Mesodermal cell (in vitro differentiated cells): ENCODE results near the gene KLRF2. TPM values are rescaled to one million over a fixed set of nuclear protein-coding genes. Genes with fewer than 3 reads are reported as not detected.

Source experiments
- H3K27ac ChIP-seq: 2 replicates; pipeline ENCODE4 v1.7.0; 2013; ENCODE audit warnings: mild to moderate bottlenecking, low read depth, low read length, moderate library complexity; ENCODE audit not compliant: severe bottlenecking
- H3K36me3 ChIP-seq: 2 replicates; pipeline ENCODE4 v1.7.1; 2013; ENCODE audit warnings: mild to moderate bottlenecking, low read length, moderate library complexity; ENCODE audit not compliant: control insufficient read depth, insufficient read depth
- H3K4me1 ChIP-seq: one replicate; pipeline ENCODE4 v1.7.1; 2013; ENCODE audit warnings: mild to moderate bottlenecking, low read length; ENCODE audit not compliant: insufficient read depth, control insufficient read depth, poor library complexity, severe bottlenecking
- H3K4me3 ChIP-seq: 2 replicates; pipeline ENCODE4 v1.7.0; 2013; ENCODE audit warnings: low read length, control low read depth, mild to moderate bottlenecking; ENCODE audit not compliant: insufficient read depth, poor library complexity, severe bottlenecking; ENCODE audit errors: extremely low read depth
- H3K9me3 ChIP-seq: 2 replicates; pipeline ENCODE4 v1.7.1; 2013; ENCODE audit warnings: mild to moderate bottlenecking, low read length, moderate library complexity; ENCODE audit not compliant: control insufficient read depth
- WGBS, 2 experiments: methylation state at CpG; one replicate each; pipeline ENCODE4 v1.1.5; 2013; ENCODE audit warnings: missing lambda C conversion rate in 2 of 2; ENCODE audit not compliant: insufficient coverage in 2 of 2; 5-methylcytosine and 5-hydroxymethylcytosine counted together
- polyA plus RNA-seq, 2 experiments: library from polyadenylated mRNA; stranded (reverse); fragments of 50-300 nt; gene quantifications; one replicate each; pipeline ENCODE4 v1.2.3, GENCODE V29; 2013

KLRF2 gene
- not detected for polyA plus RNA-seq (2013, experiment 1 of 2)
- not detected for polyA plus RNA-seq (2013, experiment 2 of 2)

GRCh38 chr12:9881246-9881645 is at the start of gene KLRF2:
Gene KLRF2 (plus strand): TSS chr12:9881489. CDS start chr12:9881596, 107 bp downstream.
- H3K27ac ChIP-seq: no peak within 1 kb of the TSS

GRCh38 chr12:9831720-9832119 is 49.6 kb upstream of the KLRF2 start:
- no peaks in the 10 kb centered on the region for H3K4me1 ChIP-seq
- H3K36me3 ChIP-seq: no peaks in the 10 kb centered on the region
- no peak overlapping the region for H3K27ac ChIP-seq
- no CpG with 5 or more reads among the region's 3 CpGs for WGBS, 2 experiments
- H3K9me3 ChIP-seq: no peaks in the 10 kb centered on the region
- H3K4me3 ChIP-seq: no peak overlapping the region

More at GRCh38 chr12:9881246-9881645, at the start of gene KLRF2:
- H3K36me3 ChIP-seq: no peaks in the 10 kb centered on the region
- no CpG with 5 or more reads among the region's 3 CpGs for WGBS, 2 experiments
- H3K9me3 ChIP-seq: no peaks in the 10 kb centered on the region
- no peak within 1 kb of the TSS for H3K4me3 ChIP-seq
- H3K4me1 ChIP-seq: no peaks in the 10 kb centered on the region

GRCh38 chr12:9843407-9843806 is 37.9 kb upstream of the KLRF2 start:
- Histone ChIP-seq H3K27ac (no peak overlapping the region), H3K4me1 (no peaks in the 10 kb centered on the region), H3K4me3 (no peak overlapping the region), H3K9me3 (no peaks in the 10 kb centered on the region), H3K36me3 (no peaks in the 10 kb centered on the region)
- no CpG with 5 or more reads among the region's 3 CpGs for WGBS, 2 experiments

GRCh38 chr12:9848899-9849298 is 32.4 kb upstream of the KLRF2 start:
- H3K27ac ChIP-seq: no peak overlapping the region
- H3K4me1 ChIP-seq: no peaks in the 10 kb centered on the region
- 74 to 78% methylated on average over 5 of the region's 5 CpGs for WGBS, 2 experiments
- H3K9me3 ChIP-seq: no peaks in the 10 kb centered on the region
- no peaks in the 10 kb centered on the region for H3K36me3 ChIP-seq
- H3K4me3 ChIP-seq: no peak overlapping the region

DNA sequence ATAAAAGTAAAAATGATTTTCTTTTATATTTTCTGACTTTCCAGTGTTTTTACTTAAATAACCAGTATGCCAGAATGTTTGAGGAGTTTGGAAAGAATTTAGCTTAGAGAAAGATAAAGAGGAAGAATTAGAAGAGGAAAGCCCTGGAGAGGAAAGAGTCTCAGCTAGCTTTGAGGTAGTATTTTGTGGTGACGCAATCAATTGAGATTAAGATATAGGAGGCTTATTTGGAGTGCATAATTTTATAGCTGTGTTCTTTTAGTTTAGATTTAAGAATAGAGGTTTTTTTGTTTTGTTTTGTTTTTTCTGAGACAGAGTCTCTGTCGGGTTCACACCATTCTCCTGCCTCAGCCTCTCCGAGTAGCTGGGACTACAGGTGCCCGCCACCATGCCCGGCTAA is 30.2 kb upstream of the KLRF2 start:
- WGBS, 2 experiments: 100% methylated on average over 1 of the region's 5 CpGs

DNA sequence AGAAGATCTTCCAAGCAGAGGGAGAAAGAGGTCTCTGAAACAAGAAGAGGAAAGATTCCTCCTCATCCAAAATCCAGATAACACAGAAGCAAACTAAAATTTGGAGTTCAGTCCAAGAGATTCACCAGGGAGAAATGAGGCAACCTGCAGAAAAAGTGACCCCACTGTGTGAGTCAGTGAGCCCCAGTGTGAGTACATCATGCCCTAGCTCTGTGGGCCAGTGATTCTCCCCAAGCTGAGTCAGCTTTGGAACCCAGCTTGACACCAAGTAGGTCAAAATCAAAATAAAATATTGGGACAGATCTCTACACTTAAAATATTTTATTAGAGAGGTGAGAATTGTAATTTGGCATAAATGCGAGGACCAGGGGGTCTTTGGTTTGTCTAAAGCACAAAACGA is 29.4 kb upstream of the KLRF2 start:
- H3K36me3 ChIP-seq: no peaks in the 10 kb centered on the region
- WGBS, 2 experiments: 66 to 86% methylated on average over 1 to 2 of the region's 2 CpGs
- no peaks in the 10 kb centered on the region for H3K9me3 ChIP-seq

More for the DNA sequence above, 30.2 kb upstream of the KLRF2 start:
- Histone ChIP-seq H3K4me3 (no peak overlapping the region), H3K27ac (no peak overlapping the region), H3K36me3 (no peaks in the 10 kb centered on the region), H3K9me3 (no peaks in the 10 kb centered on the region), H3K4me1 (no peaks in the 10 kb centered on the region)

DNA sequence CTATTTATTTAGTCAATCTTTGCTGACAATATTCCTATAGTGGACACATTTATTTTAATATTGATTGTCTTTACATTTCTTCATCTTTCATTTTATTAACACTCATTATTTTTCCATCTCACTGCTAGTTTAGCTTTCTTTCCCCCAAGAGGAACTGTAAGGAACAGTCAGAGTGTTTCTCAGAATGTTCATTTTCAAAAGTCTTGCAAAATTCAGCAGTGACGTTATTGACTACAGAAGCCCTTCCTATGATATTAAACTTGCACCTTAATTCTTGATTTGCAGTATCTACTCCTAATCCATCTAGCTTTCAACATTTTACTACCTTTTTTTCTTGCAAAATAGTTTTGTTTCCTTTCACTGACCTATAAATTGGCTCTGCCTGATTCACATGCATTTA is 25.1 kb upstream of the KLRF2 start:
- 94 to 100% methylated on average over 1 of the region's 1 CpG for WGBS, 2 experiments
- no peak overlapping the region for H3K27ac ChIP-seq
- no peaks in the 10 kb centered on the region for H3K4me1 ChIP-seq

More for the DNA sequence above, 29.4 kb upstream of the KLRF2 start:
- Histone ChIP-seq H3K4me1 (no peaks in the 10 kb centered on the region), H3K4me3 (no peak overlapping the region), H3K27ac (no peak overlapping the region)

GRCh38 chr12:9856894-9857293 is 24.4 kb upstream of the KLRF2 start:
- Histone ChIP-seq H3K9me3 (no peaks in the 10 kb centered on the region), H3K4me3 (no peak overlapping the region), H3K36me3 (no peaks in the 10 kb centered on the region), H3K27ac (no peak overlapping the region), H3K4me1 (no peaks in the 10 kb centered on the region)
- 100% methylated on average over 1 of the region's 3 CpGs; no CpG with 5 or more reads in 1 of the 2 experiments for WGBS, 2 experiments

More for the DNA sequence above, 25.1 kb upstream of the KLRF2 start:
- Histone ChIP-seq H3K36me3 (no peaks in the 10 kb centered on the region), H3K9me3 (no peaks in the 10 kb centered on the region), H3K4me3 (no peak overlapping the region)

GRCh38 chr12:9858135-9858534 is 23.2 kb upstream of the KLRF2 start:
- H3K4me3 ChIP-seq: no peak overlapping the region
- H3K4me1 ChIP-seq: no peaks in the 10 kb centered on the region
- no peak overlapping the region for H3K27ac ChIP-seq
- H3K36me3 ChIP-seq: no peaks in the 10 kb centered on the region
- H3K9me3 ChIP-seq: no peaks in the 10 kb centered on the region

DNA sequence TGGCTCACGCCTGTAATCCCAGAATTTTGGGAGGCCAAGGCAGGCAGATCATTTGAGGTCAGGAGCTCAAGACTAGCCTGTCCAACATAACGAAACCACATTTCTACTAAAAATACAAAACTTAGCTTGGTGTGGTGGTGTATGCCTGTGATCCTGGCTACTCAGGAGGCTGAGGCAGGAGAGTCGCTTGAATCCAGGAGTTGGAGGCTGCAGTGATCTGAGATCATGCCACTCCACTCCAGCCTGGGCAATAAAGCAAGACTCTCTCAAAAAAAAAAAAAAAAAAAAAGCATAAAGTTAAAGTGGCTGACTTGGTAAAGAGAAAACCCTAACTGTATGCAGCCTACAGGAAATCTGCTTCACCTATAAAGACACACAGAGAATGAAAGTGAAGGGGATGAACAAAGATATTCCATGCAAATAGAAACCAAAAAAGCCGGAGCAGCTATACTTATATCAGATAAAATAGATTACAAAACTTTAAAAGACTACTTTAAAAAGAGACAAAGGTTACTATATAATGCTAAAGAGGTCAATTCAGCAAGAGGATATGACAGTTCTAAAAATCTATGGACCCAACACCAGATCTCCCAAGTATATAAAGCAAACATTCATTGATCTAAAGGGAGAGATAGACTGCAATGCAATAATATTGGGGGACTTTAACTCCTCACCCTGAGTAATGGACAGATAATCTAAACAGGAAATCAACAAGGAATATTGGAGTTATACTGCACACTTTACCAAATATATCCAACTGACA is 16.2 kb upstream of the KLRF2 start:
- Histone ChIP-seq H3K36me3 (no peaks in the 10 kb centered on the region), H3K4me3 (no peak overlapping the region), H3K4me1 (no peaks in the 10 kb centered on the region), H3K27ac (no peak overlapping the region), H3K9me3 (no peaks in the 10 kb centered on the region)
- WGBS, 2 experiments: 100% methylated on average over 1 of the region's 4 CpGs

GRCh38 chr12:9866860-9867269 is 14.4 kb upstream of the KLRF2 start:
- WGBS, 2 experiments: 97 to 100% methylated on average over 1 to 4 of the region's 4 CpGs
- no peaks in the 10 kb centered on the region for H3K36me3 ChIP-seq
- no peak overlapping the region for H3K4me3 ChIP-seq

More at GRCh38 chr12:9866860-9867269, 14.4 kb upstream of the KLRF2 start:
- H3K9me3 ChIP-seq: no peaks in the 10 kb centered on the region
- no peak overlapping the region for H3K27ac ChIP-seq
- no peaks in the 10 kb centered on the region for H3K4me1 ChIP-seq
